Superior temporal gyrus (tissue), 1 donor: ENCODE data around the gene NFE2L2.
"Not testable (repeated sequence)": the region's sequence is repeated elsewhere in the genome, so short reads cannot be mapped to it uniquely, and the experiment has no call there.

ENCODE experiments used
- DNase-seq: peaks from one replicate; pipeline ENCODE4 v3.0.0-alpha.2; 2016; ENCODE audit errors: extremely low spot score

The NFE2L2 gene

GRCh38 chr2:177257471-177257870 is 7.1 kb downstream of the NFE2L2 start:
- no peak for DNase-seq

- no peak for DNase-seq
Observed at GRCh38 chr2:177256695-177257094, 7.8 kb downstream of the NFE2L2 start.

- DNase-seq, result no peak
Observed at GRCh38 chr2:177256026-177256425, 8.5 kb downstream of the NFE2L2 start.

GRCh38 chr2:177255227-177255601 is 9.3 kb downstream of the NFE2L2 start:
- DNase-seq, result no peak

- DNase-seq, result no peak
Observed at GRCh38 chr2:177254433-177255226, 9.9 kb downstream of the NFE2L2 start.

GRCh38 chr2:177253704-177254103 is 10.8 kb downstream of the NFE2L2 start:
- DNase-seq, result no peak

- DNase-seq, result no peak
Observed at GRCh38 chr2:177252808-177253531, 11.6 kb downstream of the NFE2L2 start.

GRCh38 chr2:177251165-177251542 is 13.4 kb downstream of the NFE2L2 start:
- DNase-seq, result no peak

GRCh38 chr2:177250461-177250860 is 14.1 kb downstream of the NFE2L2 start:
- no peak for DNase-seq

- DNase-seq, result no peak
Observed at GRCh38 chr2:177249038-177249437, 15.5 kb downstream of the NFE2L2 start.

GRCh38 chr2:177247693-177248262 is 16.7 kb downstream of the NFE2L2 start:
- no peak for DNase-seq

- DNase-seq, result not testable (repeated sequence)
Observed at GRCh38 chr2:177246523-177247030, 17.9 kb downstream of the NFE2L2 start.

GRCh38 chr2:177246000-177246399 is 18.5 kb downstream of the NFE2L2 start:
- no peak for DNase-seq

GRCh38 chr2:177245010-177245422 is 19.5 kb downstream of the NFE2L2 start:
- no peak for DNase-seq

GRCh38 chr2:177244244-177244771 is 20.2 kb downstream of the NFE2L2 start:
- DNase-seq, result no peak

- DNase-seq, result no peak
Observed at GRCh38 chr2:177243476-177243875, 21.1 kb downstream of the NFE2L2 start.

- no peak for DNase-seq
Observed at GRCh38 chr2:177243073-177243472, 21.5 kb downstream of the NFE2L2 start.

GRCh38 chr2:177242121-177242987 is 22.2 kb downstream of the NFE2L2 start:
- DNase-seq, result no peak

- DNase-seq, result no peak
Observed at GRCh38 chr2:177241711-177242120, 22.8 kb downstream of the NFE2L2 start.

- peak; percentile 78 for DNase-seq
Observed at GRCh38 chr2:177239932-177240630, 24.4 kb downstream of the NFE2L2 start.

- no peak for DNase-seq
Observed at GRCh38 chr2:177239053-177239452, 25.5 kb downstream of the NFE2L2 start.
